H1 (cell line): ENCODE data around the gene RFK. TPM values are rescaled to one million over a fixed set of nuclear protein-coding genes. Genes with fewer than 3 reads are reported as not detected.

Source experiments
- CTCF ChIA-PET: fragments of 300-600 bp; sonication (Branson Sonifier 250); formaldehyde crosslinking; loops from one replicate; lab custom pipeline; 2021; ENCODE audit not compliant: partially characterized antibody; lab: Charles Lee
- POLR2A ChIA-PET: fragments of 300-600 bp; sonication (Branson Sonifier 250); formaldehyde crosslinking; loops from one replicate; lab custom pipeline; 2021; ENCODE audit warnings: inconsistent platforms; ENCODE audit not compliant: partially characterized antibody; lab: Charles Lee
- DNase-seq, 2 experiments: peaks; one replicate each; pipeline versions ENCODE4 v3.0.0 to v3.0.0-alpha.2; 2010 to 2022; ENCODE audit warnings: low spot score in 2 of 2, low read depth in 1 of 2, mixed read lengths in 1 of 2
- FAIRE-seq: peaks from 2 replicates; lab custom pipeline; 2011; peaks lifted over from hg19 to GRCh38; lab: Jason Lieb, UNC
- H2AFZ ChIP-seq: 2 replicates; pipeline ENCODE4 v1.8.1; 2012; ENCODE audit warnings: low read length, inconsistent platforms
- H2AK5ac ChIP-seq: 2 replicates; pipeline ENCODE4 v1.6.1; 2013; ENCODE audit warnings: low read depth, low read length
- H2BK120ac ChIP-seq: replicated peaks from 2 replicates; pipeline ENCODE3; 2013; ENCODE audit warnings: low read depth, low read length, inconsistent platforms
- H2BK12ac ChIP-seq: 2 replicates; pipeline ENCODE4 v1.6.1; 2013; ENCODE audit warnings: low read depth, low read length
- H2BK15ac ChIP-seq: 2 replicates; pipeline ENCODE4 v1.6.1; 2013; ENCODE audit warnings: low read length
- H2BK20ac ChIP-seq: 2 replicates; pipeline ENCODE4 v1.6.1; 2013; ENCODE audit warnings: low read length
- H2BK5ac ChIP-seq: 2 replicates; pipeline ENCODE4 v1.6.1; 2013; ENCODE audit warnings: low read depth, low read length
- H3K14ac ChIP-seq: 2 replicates; pipeline ENCODE4 v1.6.1; 2013; ENCODE audit warnings: inconsistent platforms; ENCODE audit not compliant: insufficient read length
- H3K18ac ChIP-seq: 2 replicates; pipeline ENCODE4 v1.6.1; 2013; ENCODE audit warnings: low read length; ENCODE audit errors: extremely low read depth
- H3K23ac ChIP-seq: 2 replicates; pipeline ENCODE4 v1.6.1; 2013; ENCODE audit warnings: inconsistent platforms; ENCODE audit not compliant: insufficient read length
- H3K23me2 ChIP-seq: 2 replicates; pipeline ENCODE4 v1.6.1; 2013; ENCODE audit warnings: low read depth, low read length
- H3K27ac ChIP-seq: 2 replicates; pipeline ENCODE4 v1.6.1; 2011; ENCODE audit warnings: low read depth, low read length, inconsistent platforms
- H3K27me3 ChIP-seq, 4 experiments: replicated peaks in 1 of 4; 1 replicate in 1 of 4; 2 replicates in 3 of 4; pipeline versions ENCODE4 v1.6.1 to v1.8.1; 2011 to 2013; ENCODE audit warnings: low read length in 3 of 4, mild to moderate bottlenecking in 3 of 4, inconsistent platforms in 2 of 4, mixed read lengths in 2 of 4, moderate library complexity in 1 of 4; ENCODE audit not compliant: control insufficient read depth in 3 of 4, insufficient read depth in 3 of 4; ENCODE audit errors: extremely low read depth in 1 of 4
- H3K36me3 ChIP-seq, 4 experiments: 2 replicates each; pipeline versions ENCODE4 v1.6.1 to v1.8.1; 2011 to 2013; ENCODE audit warnings: mild to moderate bottlenecking in 4 of 4, low read length in 3 of 4, moderate library complexity in 2 of 4, control low read depth in 1 of 4, inconsistent platforms in 1 of 4; ENCODE audit not compliant: insufficient read depth in 4 of 4, control insufficient read depth in 2 of 4
- H3K4ac ChIP-seq: replicated peaks from 2 replicates; pipeline ENCODE3; 2013; ENCODE audit warnings: low read length, low read depth, mixed read lengths, inconsistent platforms; ENCODE audit not compliant: insufficient read length
- H3K4me1 ChIP-seq, 4 experiments: replicated peaks in 1 of 4; 1 replicate in 1 of 4; 2 replicates in 3 of 4; pipeline versions ENCODE4 v1.6.1 to v1.8.1; 2011 to 2013; ENCODE audit warnings: low read length in 3 of 4, inconsistent platforms in 2 of 4, mixed read lengths in 1 of 4; ENCODE audit not compliant: insufficient read depth in 4 of 4, control insufficient read depth in 3 of 4
- H3K4me2 ChIP-seq, 2 experiments: 2 replicates each; pipeline versions ENCODE4 v1.6.1 to v1.8.1; 2011 to 2013; ENCODE audit warnings: low read depth in 2 of 2, low read length in 2 of 2, control low read depth in 1 of 2, inconsistent platforms in 1 of 2, mild to moderate bottlenecking in 1 of 2; ENCODE audit not compliant: insufficient read depth in 1 of 2
- H3K4me3 ChIP-seq, 4 experiments: fragments of 200-600, 300-600 bp in 1 of 4; sonication (generic), shearing (Covaris generic), sonication (Bioruptor Twin) in 1 of 4; 2 replicates each; pipeline versions ENCODE4 v1.5.1 to v1.8.1; 2011 to 2016; ENCODE audit warnings: low read length in 4 of 4, low read depth in 3 of 4, control low read depth in 2 of 4, inconsistent platforms in 2 of 4, mild to moderate bottlenecking in 2 of 4, mixed read lengths in 1 of 4, moderate library complexity in 1 of 4; ENCODE audit not compliant: insufficient read depth in 2 of 4; ENCODE audit errors: extremely low read depth in 1 of 4
- H3K56ac ChIP-seq: replicated peaks from 2 replicates; pipeline ENCODE3; 2013; ENCODE audit warnings: low read depth, mild to moderate bottlenecking, mixed read lengths, low read length, inconsistent platforms; ENCODE audit not compliant: insufficient read length
- H3K79me1 ChIP-seq: 2 replicates; pipeline ENCODE4 v1.6.1; 2013; ENCODE audit warnings: low read depth, low read length, control low read depth
- H3K79me2 ChIP-seq, 2 experiments: 2 replicates each; pipeline versions ENCODE4 v1.6.1 to v1.8.1; 2012 to 2013; ENCODE audit warnings: low read length in 2 of 2, mild to moderate bottlenecking in 2 of 2, inconsistent platforms in 1 of 2; ENCODE audit not compliant: insufficient read depth in 2 of 2, control insufficient read depth in 1 of 2
- H3K9ac ChIP-seq, 4 experiments: replicated peaks in 1 of 4; 1 replicate in 1 of 4; 2 replicates in 3 of 4; pipeline versions ENCODE4 v1.6.1 to v1.8.1; 2011 to 2013; ENCODE audit warnings: low read depth in 3 of 4, low read length in 3 of 4, control low read depth in 2 of 4, mild to moderate bottlenecking in 2 of 4, moderate library complexity in 2 of 4, inconsistent platforms in 1 of 4; ENCODE audit errors: extremely low read depth in 1 of 4
- H3K9me3 ChIP-seq, 2 experiments: 2 replicates each; pipeline versions ENCODE4 v1.6.1 to v1.8.1; 2012 to 2013; ENCODE audit warnings: mild to moderate bottlenecking in 2 of 2, moderate library complexity in 2 of 2, control low read depth in 1 of 2, inconsistent platforms in 1 of 2, low read depth in 1 of 2, low read length in 1 of 2, mixed read lengths in 1 of 2; ENCODE audit not compliant: insufficient read depth in 2 of 2
- H4K20me1 ChIP-seq, 2 experiments: replicated peaks in 1 of 2; 2 replicates each; pipeline versions ENCODE3 to v1.8.1; 2011 to 2013; ENCODE audit warnings: inconsistent platforms in 2 of 2, low read length in 2 of 2, mild to moderate bottlenecking in 1 of 2; ENCODE audit not compliant: insufficient read depth in 2 of 2, control insufficient read depth in 1 of 2
- H4K5ac ChIP-seq: 2 replicates; pipeline ENCODE4 v1.6.1; 2013; ENCODE audit warnings: low read length, low read depth, mixed read lengths, inconsistent platforms; ENCODE audit not compliant: insufficient read length
- H4K8ac ChIP-seq: 2 replicates; pipeline ENCODE4 v1.8.0; 2013; ENCODE audit warnings: mild to moderate bottlenecking, moderate library complexity, low read length, inconsistent platforms; ENCODE audit not compliant: insufficient read depth; ENCODE audit errors: extremely low read depth
- H4K91ac ChIP-seq: replicated peaks from 2 replicates; pipeline ENCODE3; 2013; ENCODE audit warnings: low read length, mixed read lengths, inconsistent platforms; ENCODE audit not compliant: insufficient read length
- CBX5 ChIP-seq: fragments of 300-800, 300-1000 bp; sonication (generic); IDR thresholded peaks from 2 replicates; pipeline ENCODE4 v1.7.1; 2016; ENCODE audit warnings: antibody characterized with exemption, low read length, low read depth
- CTBP2 ChIP-seq: IDR thresholded peaks from 2 replicates; pipeline ENCODE4 v1.7.0; 2011; ENCODE audit warnings: borderline replicate concordance, mild to moderate bottlenecking, moderate library complexity, mixed read lengths, low read length; ENCODE audit not compliant: insufficient read depth, insufficient read length
- EP300 ChIP-seq, 2 experiments: IDR thresholded peaks; 1 replicate in 1 of 2; 2 replicates in 1 of 2; pipeline ENCODE4 v1.6.1; 2011 to 2012; ENCODE audit warnings: low read depth in 2 of 2, low read length in 2 of 2, mild to moderate bottlenecking in 2 of 2, borderline replicate concordance in 1 of 2, inconsistent platforms in 1 of 2, moderate library complexity in 1 of 2
- KDM4A ChIP-seq: IDR thresholded peaks from one replicate; pipeline ENCODE4 v1.7.1; 2012; ENCODE audit warnings: low read depth, mild to moderate bottlenecking, moderate library complexity, low read length, inconsistent platforms; ENCODE audit not compliant: severe bottlenecking
- KDM5A ChIP-seq: fragments of 200-600 bp; IDR thresholded peaks from 2 replicates; pipeline ENCODE4 v1.7.1; 2012; ENCODE audit warnings: mild to moderate bottlenecking, low read length, inconsistent platforms, mixed read lengths
- NANOG ChIP-seq: IDR thresholded peaks from 2 replicates; pipeline ENCODE4 v1.6.1; 2011; ENCODE audit warnings: low read length, low read depth, mild to moderate bottlenecking, inconsistent platforms; ENCODE audit not compliant: insufficient read depth, poor library complexity, severe bottlenecking
- RNF2 ChIP-seq: fragments of 200-900, 300-1000 bp; sonication (generic); IDR thresholded peaks from 2 replicates; pipeline ENCODE4 v1.7.1; 2016; ENCODE audit warnings: borderline replicate concordance, low read depth, mild to moderate bottlenecking, antibody characterized with exemption, low read length; ENCODE audit not compliant: poor library complexity, severe bottlenecking; ENCODE audit errors: missing control alignments
- SP2 ChIP-seq: IDR thresholded peaks from 2 replicates; pipeline ENCODE4 v1.6.1; 2012; ENCODE audit warnings: mild to moderate bottlenecking, low read length, inconsistent platforms
- TBP ChIP-seq: IDR thresholded peaks from 2 replicates; pipeline ENCODE4 v1.6.1; 2011; ENCODE audit warnings: low read depth, low read length, improper control_type of control experiment
- YY1 ChIP-seq: IDR thresholded peaks from 2 replicates; pipeline ENCODE4 v1.6.1; 2011; ENCODE audit warnings: low read depth, mild to moderate bottlenecking, low read length
- WGBS, 2 experiments: shearing (Covaris generic) in 1 of 2; methylation state at CpG; one replicate each; pipeline versions ENCODE4 v1.1.6 to v1.1.7; 2013 to 2015; ENCODE audit warnings: low lambda C conversion rate in 2 of 2, mixed read lengths in 2 of 2, inconsistent platforms in 1 of 2, low coverage in 1 of 2, missing lambda C conversion rate in 1 of 2; ENCODE audit not compliant: insufficient replicate concordance in 2 of 2, insufficient coverage in 1 of 2, insufficient read length in 1 of 2; ENCODE audit errors: extremely low coverage in 1 of 2, missing lambda C conversion rate in 1 of 2; 5-methylcytosine and 5-hydroxymethylcytosine counted together
- polyA plus RNA-seq, 7 experiments: library from polyadenylated mRNA; depleted of rRNA in 3 of 7; stranded (reverse) in 5 of 7; unstranded in 2 of 7; fragments of >200 nt in 5 of 7; fragments of 200-250 nt in 2 of 7; gene quantifications; 1 replicate in 5 of 7; 2 replicates in 1 of 7; 4 replicates in 1 of 7; pipeline versions ENCODE4 v1.2.1 to v1.2.3, GENCODE V29; 2011 to 2013; ENCODE audit warnings: missing spikeins in 2 of 7, mixed read lengths in 2 of 7
- total RNA-seq: library from RNA; stranded (reverse); fragmentation: NEBNext Ultra II Directional; extraction: Animal tissue kit (Norgen Biotek cat#: 25700); gene quantifications from 2 replicates; pipeline ENCODE4 v1.2.1, GENCODE V29; 2021

Gene RFK
- total and polyA plus RNA-seq, 2 of the 8 experiments (the other 6 are each of a cell fraction or from before 2014, with no cell fraction given): 4.3 to 10.6 TPM

DNA sequence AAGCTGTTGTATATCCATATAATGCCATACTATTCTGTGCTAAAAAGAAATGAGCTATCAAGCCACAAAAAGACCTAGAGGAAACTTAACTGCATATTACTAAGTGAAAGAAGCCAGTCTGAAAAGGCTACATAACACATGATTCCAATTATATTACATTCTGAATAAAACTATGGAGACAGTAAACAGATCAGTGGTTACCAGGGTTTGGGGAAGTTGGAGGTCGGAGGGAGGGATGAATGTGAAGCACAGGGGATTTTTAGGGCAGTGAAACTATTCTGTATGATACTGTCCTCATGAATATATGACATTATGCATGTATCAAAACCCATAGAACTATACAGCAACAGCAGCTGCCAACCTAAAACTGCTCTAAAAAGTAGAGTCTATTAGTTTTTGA is 5.6 kb upstream of the RFK start:
- Histone ChIP-seq H3K27ac (no peak overlapping the region), H3K79me2 (no peaks in the 10 kb centered on the region), H2BK15ac (no peak overlapping the region), H2BK5ac (no peak overlapping the region), H3K79me1 (no peaks in the 10 kb centered on the region), H2BK12ac (no peak overlapping the region), H3K4me2 (no peak overlapping the region), H3K23me2 (peaks cover 2% of the 10 kb centered on the region), H3K9me3 (no peaks in the 10 kb centered on the region), H4K5ac (no peak overlapping the region), H4K20me1 (no peaks in the 10 kb centered on the region), H2BK120ac (no peak overlapping the region), H3K4me3 (no peak overlapping the region), H3K27me3 (no peaks in the 10 kb centered on the region), H2AK5ac (no peak overlapping the region), H2AFZ (no peak overlapping the region), H4K91ac (no peak overlapping the region), H3K23ac (no peak overlapping the region), H4K8ac (no peak overlapping the region), H3K4me1 (peaks cover 0 to 3% (median 0%) of the 10 kb centered on the region in 4 experiments; a peak in 2 of 7 replicates), H3K14ac (no peak overlapping the region), H3K18ac (no peak overlapping the region), H3K36me3 (no peaks in the 10 kb centered on the region), H3K56ac (no peak overlapping the region), H2BK20ac (no peak overlapping the region), H3K4ac (no peak overlapping the region), H3K9ac (no peak overlapping the region)
- FAIRE-seq: no peak
- no peak for TF ChIP-seq CBX5
- no peak for TF ChIP-seq KDM5A
- no peak for TF ChIP-seq YY1
- TF ChIP-seq NANOG: no peak
- no peak for TF ChIP-seq EP300 (IDR thresholded peaks at IDR 0.05; ENCODE audit: borderline replicate concordance in 1 of 2, low read depth in 2 of 2, low read length in 2 of 2)
- no peak for TF ChIP-seq CTBP2
- TF ChIP-seq RNF2: no peak
- TF ChIP-seq SP2: no peak
- TF ChIP-seq TBP: no peak
- TF ChIP-seq KDM4A: no peak
- CTCF ChIA-PET: interaction anchor here (1.1 kb wide), 1 partner anchor 10 kb away, joined by 3 read pairs; no protein-coding TSS in a partner anchor
- 88% methylated on average over 1 of the region's 1 CpG; no CpG with 5 or more reads in 1 of the 2 experiments for WGBS, 2 experiments
- POLR2A ChIA-PET: no interaction called here
- no peak for DNase-seq
